Stomach (tissue), 9 donors: ENCODE results near the gene SHQ1. TPM values are rescaled to one million over a fixed set of nuclear protein-coding genes. Genes with fewer than 3 reads are reported as not detected.

ENCODE experiments used
- DNase-seq, 2 donors: peaks; one replicate each; pipeline versions ENCODE4 v3.0.0 to v3.0.0-alpha.2; 2013 to 2019
- H3K27ac ChIP-seq, 5 donors: fragments of 200-600 bp in 4 of 5; sonication (generic) in 4 of 5; one replicate each; pipeline ENCODE4 v1.5.1; 2013 to 2019; ENCODE audit warnings: mild to moderate bottlenecking in 1 of 5, moderate library complexity in 1 of 5
- H3K27me3 ChIP-seq, 3 donors: fragments of 200-600 bp; sonication (generic); one replicate each; pipeline ENCODE4 v1.5.1; 2017 to 2019; ENCODE audit warnings: mixed run types in 1 of 3
- H3K36me3 ChIP-seq, 4 donors: fragments of 200-600 bp; sonication (generic); 1 replicate in 3 of 4; 2 replicates in 1 of 4; pipeline ENCODE4 v1.5.1; 2016 to 2019
- H3K4me1 ChIP-seq, 4 donors: fragments of 200-600 bp; sonication (generic); one replicate each; pipeline ENCODE4 v1.5.1; 2016 to 2019
- H3K4me3 ChIP-seq, 4 donors: fragments of 200-600 bp; sonication (generic) in 3 of 4; one replicate each; pipeline ENCODE4 v1.5.1; 2016 to 2019; ENCODE audit warnings: mild to moderate bottlenecking in 1 of 4
- H3K9me3 ChIP-seq, 4 donors: fragments of 200-600 bp; sonication (generic); one replicate each; pipeline ENCODE4 v1.5.1; 2016 to 2019
- EP300 ChIP-seq: sonication (generic); formaldehyde crosslinking; IDR thresholded peaks from one replicate; pipeline ENCODE4 v1.6.1; 2017; ENCODE audit warnings: antibody characterized with exemption
- POLR2A ChIP-seq, 4 donors: fragments of 450-650 bp; IDR thresholded peaks; one replicate each; pipeline ENCODE4 v1.6.1; 2016; ENCODE audit warnings: antibody characterized with exemption in 4 of 4, control low read depth in 2 of 4, mild to moderate bottlenecking in 1 of 4, moderate library complexity in 1 of 4
- POLR2AphosphoS5 ChIP-seq, 3 donors: sonication (generic); formaldehyde crosslinking; IDR thresholded peaks; one replicate each; pipeline ENCODE4 v1.6.1; 2016; ENCODE audit warnings: antibody characterized with exemption in 3 of 3
- WGBS, 5 donors: extraction: QIAGEN DNeasy Blood & Tissue Kit in 3 of 5; methylation state at CpG; one replicate each; pipeline versions ENCODE4 v1.1.5 to v1.1.7; 2013 to 2018; 5-methylcytosine and 5-hydroxymethylcytosine counted together
- intact Hi-C: fragments of 100-400 bp; cut with DNase I; formaldehyde crosslinking; loops from one replicate; pipeline ENCODE4 v1.15.1; 2023; ENCODE audit warnings: low total_unique reads
- polyA plus RNA-seq, 3 donors: library from polyadenylated mRNA; stranded (reverse); fragments of 200-250 nt; gene quantifications; one replicate each; pipeline ENCODE4 v1.2.3, GENCODE V29; 2013
- total RNA-seq, 5 donors: library from RNA; depleted of rRNA; stranded (reverse); fragments of >200 nt; gene quantifications; one replicate each; pipeline versions ENCODE4 v1.1.0 to v1.2.3, GENCODE V29; 2014 to 2016
- TF ChIP-seq, protein P1 (sequence below), 7 experiments: fragments of 450-650 bp in 4 of 7; fragments of 200-600 bp in 3 of 7; sonication (generic) in 3 of 7; IDR thresholded peaks; one replicate each; pipeline ENCODE4 v1.5.1; 2016 to 2019; ENCODE audit warnings: antibody characterized with exemption in 7 of 7, control low read depth in 2 of 7, mild to moderate bottlenecking in 1 of 7
- donor health status: healthy with polysubstance abuse.
- donor health status: Bipolar disorder and iron deficiency.
- donor health status: healthy.

Gene SHQ1
- total and polyA plus RNA-seq, 8 donors, result 7.5 to 77.9 (median 12.0) TPM

- WGBS, 5 donors, result 65 to 71% (median 67%) methylated on average over 5 of the region's 5 CpGs
- Histone ChIP-seq H3K9me3 (no peaks in the 10 kb centered on the region), H3K4me3 (no peak overlapping the region), H3K36me3 (no peaks in the 10 kb centered on the region), H3K4me1 (no peaks in the 10 kb centered on the region), H3K27me3 (peaks cover 0 to 3% (median 0%) of the 10 kb centered on the region in 3 donors), H3K27ac (no peak overlapping the region)
- intact Hi-C loops, result no loop called here
- TF ChIP-seq EP300, result no peak
- no peak for TF ChIP-seq POLR2A (IDR thresholded peaks at IDR 0.05)
- TF ChIP-seq, protein P1, sequence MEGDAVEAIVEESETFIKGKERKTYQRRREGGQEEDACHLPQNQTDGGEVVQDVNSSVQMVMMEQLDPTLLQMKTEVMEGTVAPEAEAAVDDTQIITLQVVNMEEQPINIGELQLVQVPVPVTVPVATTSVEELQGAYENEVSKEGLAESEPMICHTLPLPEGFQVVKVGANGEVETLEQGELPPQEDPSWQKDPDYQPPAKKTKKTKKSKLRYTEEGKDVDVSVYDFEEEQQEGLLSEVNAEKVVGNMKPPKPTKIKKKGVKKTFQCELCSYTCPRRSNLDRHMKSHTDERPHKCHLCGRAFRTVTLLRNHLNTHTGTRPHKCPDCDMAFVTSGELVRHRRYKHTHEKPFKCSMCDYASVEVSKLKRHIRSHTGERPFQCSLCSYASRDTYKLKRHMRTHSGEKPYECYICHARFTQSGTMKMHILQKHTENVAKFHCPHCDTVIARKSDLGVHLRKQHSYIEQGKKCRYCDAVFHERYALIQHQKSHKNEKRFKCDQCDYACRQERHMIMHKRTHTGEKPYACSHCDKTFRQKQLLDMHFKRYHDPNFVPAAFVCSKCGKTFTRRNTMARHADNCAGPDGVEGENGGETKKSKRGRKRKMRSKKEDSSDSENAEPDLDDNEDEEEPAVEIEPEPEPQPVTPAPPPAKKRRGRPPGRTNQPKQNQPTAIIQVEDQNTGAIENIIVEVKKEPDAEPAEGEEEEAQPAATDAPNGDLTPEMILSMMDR (IDR thresholded peaks at IDR 0.05), result no peak
- TF ChIP-seq POLR2AphosphoS5 (IDR thresholded peaks at IDR 0.05), result no peak
- no peak for DNase-seq
Measured at GRCh38 chr3:72699631-72700030, 148.6 kb downstream of the SHQ1 start.

Other genes with a start within 250 kb of the SHQ1 start
- gene GXYLT2, start 39.6 kb upstream of the SHQ1 start, total RNA-seq, result 10 to 100 TPM in 2 of 5 donors, 1 to 10 TPM in 1, under 1 TPM in 2; 0.45 to 27.0 (median 4.2) TPM
- 1 to 10 TPM in 2 of 3 donors, under 1 TPM in 1; 0.40 to 1.5 (median 1.2) TPM for gene GXYLT2, start 39.6 kb upstream of the SHQ1 start, polyA plus RNA-seq
- gene PPP4R2, start 148.4 kb upstream of the SHQ1 start, total RNA-seq, result 100 to 1,000 TPM in 1 of 5 donors, 10 to 100 TPM in 4; 12.8 to 100 (median 31.4) TPM
- 10 to 100 TPM; 10.7 to 25.8 (median 16.7) TPM for gene PPP4R2, start 148.4 kb upstream of the SHQ1 start, polyA plus RNA-seq
- 10 to 100 TPM in 2 of 5 donors, 1 to 10 TPM in 2, not detected in 1; 1.4 to 28.1 (median 13.3) TPM for gene EBLN2, start 213.2 kb upstream of the SHQ1 start, total RNA-seq
- under 1 TPM in 2 of 3 donors, not detected in 1; 0.19 to 0.28 TPM for gene EBLN2, start 213.2 kb upstream of the SHQ1 start, polyA plus RNA-seq